HG02840 (cell line): ENCODE measurements around the gene FBXO11.

Experiments
- ATAC-seq: cut with Tn5 transposase; IDR thresholded peaks from one replicate; pipeline ENCODE4 v1.9.1; 2021; ENCODE audit warnings: mild to moderate bottlenecking, moderate library complexity, moderate number of reproducible peaks; ENCODE audit not compliant: unreplicated experiment, low FRiP score

Gene FBXO11

DNA sequence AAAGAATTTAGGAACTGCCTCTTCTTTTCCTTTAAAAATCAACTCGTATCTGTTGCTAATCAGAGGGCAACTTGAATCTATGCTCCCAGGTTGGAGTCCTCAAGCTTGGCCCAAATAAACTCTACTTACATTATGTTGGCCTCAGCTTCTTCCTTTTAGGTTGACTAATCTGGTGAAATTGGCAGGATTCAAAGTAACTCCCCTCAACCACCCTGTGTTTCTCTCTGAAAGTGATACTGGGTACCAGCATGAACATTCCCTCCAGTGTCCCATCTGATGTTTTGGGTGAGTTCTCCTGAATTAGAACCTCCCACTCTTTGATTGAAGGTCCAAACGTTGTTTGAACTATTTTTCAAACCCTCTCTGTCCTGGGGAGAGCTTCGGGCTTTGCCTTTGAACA is 164.7 kb downstream of the FBXO11 start:
- ATAC-seq, result no peak

DNA sequence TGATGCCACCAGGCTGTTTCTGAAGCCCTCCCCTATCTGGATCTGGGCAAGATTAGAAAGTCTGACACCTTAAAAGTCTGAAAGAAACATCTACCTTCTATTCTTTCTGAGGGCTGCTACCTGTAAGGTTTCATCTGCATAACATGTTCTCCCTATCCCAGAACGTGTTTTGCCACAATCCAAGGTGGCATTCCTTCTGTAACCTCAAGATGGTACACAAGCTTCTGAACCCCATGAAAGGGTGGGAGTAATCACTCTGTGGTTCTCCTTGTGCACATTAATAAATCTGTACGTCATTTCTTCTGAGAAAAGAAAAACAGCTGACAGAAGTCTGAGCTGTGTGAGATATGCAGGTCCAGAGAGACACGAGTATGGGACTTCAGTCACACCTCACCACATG is 165.2 kb downstream of the FBXO11 start:
- ATAC-seq, result no peak
